ENCODE results near the gene PCNX1. TPM values are rescaled to one million over a fixed set of nuclear protein-coding genes. Genes with fewer than 3 reads are reported as not detected.

The PCNX1 gene
- polyA plus RNA-seq, 3 donors from 2014 or later, result 4.6 to 17.2 (median 4.6) TPM

- Mint-ChIP-seq H3K9me3 (peaks cover 0 to 5% (median 2%) of the 10 kb centered on the region in 6 donors), H3K27ac (peak overlapping the region in 2 of 6 donors; percentile 14 to 38), H3K4me3 (no peak overlapping the region), H3K36me3 (peaks cover 31 to 45% (median 34%) of the 10 kb centered on the region in 3 donors), H3K4me1 (peaks cover 28 to 42% of the 10 kb centered on the region in 2 donors), H3K27me3 (ENCODE audit: low read depth in 3 of 3) (peaks cover 0 to 4% (median 0%) of the 10 kb centered on the region in 3 donors)
- DNase-seq, result no peak
These were observed 162.9 kb downstream of the PCNX1 start for GRCh38 chr14:71070169-71070568.

DNA sequence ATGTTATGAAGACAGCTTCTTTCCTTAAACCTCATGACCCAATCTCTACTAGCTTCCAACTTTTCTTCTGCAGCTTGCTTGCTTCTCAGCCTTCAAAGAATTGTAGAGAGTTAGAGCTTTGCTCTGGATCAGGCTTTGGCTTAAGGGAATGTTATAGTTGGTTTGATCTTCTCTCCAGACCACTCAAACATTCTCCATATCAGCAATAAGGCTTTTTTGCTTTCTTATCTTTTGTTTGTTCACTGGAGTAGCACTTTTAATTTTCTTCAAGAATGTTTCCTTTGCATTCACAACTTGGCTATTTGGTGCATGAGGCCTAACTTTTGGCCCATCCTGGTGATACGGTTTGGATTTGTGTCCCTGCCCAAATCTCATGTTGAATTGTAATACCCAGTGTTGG, 163.8 kb downstream of the PCNX1 start:
- Mint-ChIP-seq H3K36me3 (peaks cover 26 to 39% (median 31%) of the 10 kb centered on the region in 3 donors), H3K27ac (peak overlapping the region in 4 of 6 donors; percentile 1 to 73 (median 6)), H3K4me1 (peaks cover 27 to 41% of the 10 kb centered on the region in 2 donors), H3K4me3 (no peak overlapping the region), H3K9me3 (peaks cover 0 to 3% (median 0%) of the 10 kb centered on the region in 6 donors), H3K27me3 (ENCODE audit: low read depth in 3 of 3) (peaks cover 0 to 2% (median under 1%) of the 10 kb centered on the region in 3 donors)
- no peak for DNase-seq

DNA sequence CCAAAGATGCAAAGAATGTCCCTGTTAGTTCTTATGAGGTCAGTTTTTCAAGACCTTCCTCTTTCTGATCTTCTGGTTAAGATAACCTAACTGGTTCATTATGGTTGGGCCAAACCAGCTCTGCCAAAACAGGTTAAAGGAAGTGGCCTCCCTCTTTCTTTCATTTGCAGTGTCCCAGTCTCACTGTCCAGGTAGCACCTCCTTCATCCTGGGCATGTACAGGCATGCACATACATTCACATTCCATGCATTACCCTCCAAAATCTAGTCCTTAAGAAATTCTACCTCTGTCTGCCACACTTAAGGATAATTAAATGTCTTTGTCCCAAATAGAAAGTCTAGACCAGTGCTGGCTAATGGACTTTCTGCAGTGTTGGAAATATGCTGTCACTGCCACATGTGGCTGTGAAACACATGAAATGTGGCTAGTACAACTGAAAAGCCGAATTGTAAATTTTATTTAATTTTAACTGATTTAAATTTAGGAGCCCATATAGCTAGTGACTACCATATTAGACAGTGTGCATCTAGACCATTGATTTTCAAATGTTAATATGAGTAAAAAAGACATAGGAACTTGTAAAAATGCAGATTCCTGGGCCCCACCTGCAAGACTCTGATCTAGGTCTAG, 169.3 kb downstream of the PCNX1 start:
- no peak for DNase-seq
- H3K4me1 Mint-ChIP-seq, result peaks cover 24 to 30% of the 10 kb centered on the region in 2 donors
- H3K9me3 Mint-ChIP-seq, result peaks cover 3 to 15% (median 6%) of the 10 kb centered on the region in 6 donors
- H3K36me3 Mint-ChIP-seq, result peaks cover 47 to 65% (median 48%) of the 10 kb centered on the region in 3 donors
- H3K4me3 Mint-ChIP-seq, result no peak overlapping the region
- H3K27ac Mint-ChIP-seq, result no peak overlapping the region
- H3K27me3 Mint-ChIP-seq (ENCODE audit: low read depth in 3 of 3), result peaks cover 0 to 2% (median 2%) of the 10 kb centered on the region in 3 donors

- Mint-ChIP-seq H3K4me3 (no peak overlapping the region), H3K36me3 (peaks cover 42 to 69% (median 57%) of the 10 kb centered on the region in 3 donors), H3K9me3 (peaks cover 3 to 15% (median 6%) of the 10 kb centered on the region in 6 donors), H3K27ac (peak overlapping the region in 1 of 6 donors; percentile 1), H3K27me3 (ENCODE audit: low read depth in 3 of 3) (peaks cover 0 to 2% (median 2%) of the 10 kb centered on the region in 3 donors), H3K4me1 (peaks cover 32 to 43% of the 10 kb centered on the region in 2 donors)
- DNase-seq, result no peak
These were observed 171.2 kb downstream of the PCNX1 start for GRCh38 chr14:71078500-71078899.

GRCh38 chr14:71086567-71086966, 179.3 kb downstream of the PCNX1 start:
- Mint-ChIP-seq H3K27me3 (ENCODE audit: low read depth in 3 of 3) (peaks cover 0 to 2% (median 0%) of the 10 kb centered on the region in 3 donors), H3K4me3 (no peak overlapping the region), H3K27ac (peak overlapping the region in 2 of 6 donors; percentile 13 to 41), H3K4me1 (peaks cover 16 to 29% of the 10 kb centered on the region in 2 donors), H3K36me3 (peaks cover 5 to 48% (median 10%) of the 10 kb centered on the region in 3 donors), H3K9me3 (no peaks in the 10 kb centered on the region)
- DNase-seq, result no peak

- H3K27ac Mint-ChIP-seq, result peak overlapping the region in 1 of 6 donors; percentile 34
- H3K9me3 Mint-ChIP-seq, result no peaks in the 10 kb centered on the region
- peaks cover 4 to 9% of the 10 kb centered on the region in 2 donors for H3K4me1 Mint-ChIP-seq
- H3K36me3 Mint-ChIP-seq, result peaks cover 3 to 67% (median 19%) of the 10 kb centered on the region in 3 donors
- H3K4me3 Mint-ChIP-seq, result no peak overlapping the region
- peaks cover 0 to 4% (median 0%) of the 10 kb centered on the region in 3 donors for H3K27me3 Mint-ChIP-seq (ENCODE audit: low read depth in 3 of 3)
- no peak for DNase-seq
These were observed 182.7 kb downstream of the PCNX1 start for GRCh38 chr14:71089971-71090370.

DNA sequence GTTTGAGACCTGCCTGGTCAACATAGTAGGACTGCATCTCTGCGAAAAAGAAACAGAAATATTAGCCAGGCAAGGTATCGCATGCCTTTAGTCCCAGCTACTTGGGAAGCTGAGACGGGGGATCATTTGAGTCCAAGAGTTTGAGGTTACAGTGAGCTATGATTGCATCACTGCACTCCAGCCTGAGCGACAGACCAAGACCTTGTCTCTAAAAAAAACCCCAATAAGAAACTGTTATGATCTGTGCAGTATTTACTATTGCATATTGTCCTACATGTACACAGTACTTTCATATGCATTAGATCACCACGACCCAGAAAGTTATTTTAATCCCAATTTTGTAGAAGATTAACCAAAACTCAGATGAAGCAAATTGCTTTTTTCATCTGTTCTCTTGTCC, 187.5 kb downstream of the PCNX1 start:
- peaks cover 0 to 3% (median 2%) of the 10 kb centered on the region in 3 donors for H3K27me3 Mint-ChIP-seq (ENCODE audit: low read depth in 3 of 3)
- peaks cover 22 to 32% of the 10 kb centered on the region in 2 donors for H3K4me1 Mint-ChIP-seq
- H3K9me3 Mint-ChIP-seq, result no peaks in the 10 kb centered on the region
- peaks cover 7 to 54% (median 20%) of the 10 kb centered on the region in 3 donors for H3K36me3 Mint-ChIP-seq
- H3K4me3 Mint-ChIP-seq, result no peak overlapping the region
- H3K27ac Mint-ChIP-seq, result no peak overlapping the region
- DNase-seq, result no peak

GRCh38 chr14:71096947-71097346, 189.7 kb downstream of the PCNX1 start:
- Mint-ChIP-seq H3K4me3 (no peak overlapping the region), H3K27me3 (ENCODE audit: low read depth in 3 of 3) (peaks cover 1 to 3% (median 2%) of the 10 kb centered on the region in 3 donors), H3K9me3 (no peaks in the 10 kb centered on the region), H3K4me1 (peaks cover 29 to 38% of the 10 kb centered on the region in 2 donors), H3K27ac (no peak overlapping the region), H3K36me3 (peaks cover 5 to 37% (median 17%) of the 10 kb centered on the region in 3 donors)
- DNase-seq, result no peak

DNA sequence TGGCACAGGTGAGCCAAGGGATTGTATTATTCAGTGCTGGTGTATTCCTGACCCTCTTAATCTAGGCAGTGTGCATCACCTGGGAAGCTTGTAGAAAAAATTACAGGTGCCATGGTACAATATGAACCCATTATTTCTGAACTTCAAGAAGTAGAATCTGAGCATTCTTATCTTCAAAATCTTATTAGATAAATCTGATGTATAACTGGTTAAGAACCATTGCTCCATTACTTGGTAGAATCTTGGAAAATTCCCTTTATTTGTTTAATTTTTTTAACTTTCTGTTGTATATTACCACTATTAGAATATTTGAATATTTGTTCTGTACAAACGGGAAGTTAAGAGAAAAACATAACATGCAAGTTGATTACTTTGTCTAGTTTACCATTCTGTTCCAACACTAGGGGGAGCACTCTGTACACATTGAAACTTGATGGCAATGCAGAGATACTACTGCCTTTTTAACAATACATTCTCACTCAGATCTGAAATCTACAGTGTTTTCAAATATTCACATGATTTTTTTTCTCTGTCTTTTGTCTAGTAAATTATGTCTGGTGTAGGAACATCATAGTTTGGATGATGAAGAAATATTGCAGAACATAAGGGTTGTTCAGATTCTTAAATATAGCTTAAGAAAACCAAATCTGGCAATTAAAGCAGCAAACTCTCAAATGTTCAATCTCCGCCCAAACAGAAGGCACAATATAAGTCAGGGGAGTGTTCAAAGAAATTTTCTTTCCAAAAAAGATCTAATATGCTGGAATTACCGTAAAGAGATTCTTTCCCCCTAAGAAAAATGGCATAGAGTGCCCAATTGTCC, 196.6 kb downstream of the PCNX1 start:
- DNase-seq, result peak; percentile 26 to 39 (median 38)

DNA sequence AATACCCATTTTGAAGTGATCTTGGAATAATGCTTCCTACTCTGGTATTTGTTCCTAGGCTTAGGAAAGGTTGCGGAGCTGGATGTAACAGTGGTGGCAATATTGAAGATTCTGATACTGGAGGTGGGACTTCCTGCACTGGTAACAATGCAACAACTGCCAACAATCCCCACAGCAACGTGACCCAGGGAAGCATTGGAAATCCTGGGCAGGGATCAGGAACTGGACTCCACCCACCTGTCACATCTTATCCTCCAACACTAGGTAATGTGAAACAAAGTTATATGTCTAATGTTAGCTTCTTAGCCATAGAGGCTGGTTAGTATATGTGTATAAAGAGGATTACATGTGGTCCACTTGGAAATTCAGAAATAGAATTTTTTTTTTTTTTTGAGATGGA, 197.9 kb downstream of the PCNX1 start:
- Mint-ChIP-seq H3K4me3 (no peak overlapping the region), H3K27me3 (ENCODE audit: low read depth in 3 of 3) (peaks cover 0 to 2% (median 1%) of the 10 kb centered on the region in 3 donors), H3K4me1 (peaks cover 6% of the 10 kb centered on the region in 2 donors), H3K27ac (no peak overlapping the region), H3K9me3 (no peaks in the 10 kb centered on the region), H3K36me3 (peaks cover 22 to 44% (median 35%) of the 10 kb centered on the region in 3 donors)
- DNase-seq, result no peak

More for the DNA sequence above, 196.6 kb downstream of the PCNX1 start:
- Mint-ChIP-seq H3K36me3 (peaks cover 12 to 32% (median 26%) of the 10 kb centered on the region in 3 donors), H3K4me3 (no peak overlapping the region), H3K9me3 (no peaks in the 10 kb centered on the region), H3K27ac (peak overlapping the region in 1 of 6 donors; percentile 8), H3K4me1 (peaks cover 14 to 16% of the 10 kb centered on the region in 2 donors), H3K27me3 (ENCODE audit: low read depth in 3 of 3) (peaks cover 0 to 2% (median 1%) of the 10 kb centered on the region in 3 donors)

DNA sequence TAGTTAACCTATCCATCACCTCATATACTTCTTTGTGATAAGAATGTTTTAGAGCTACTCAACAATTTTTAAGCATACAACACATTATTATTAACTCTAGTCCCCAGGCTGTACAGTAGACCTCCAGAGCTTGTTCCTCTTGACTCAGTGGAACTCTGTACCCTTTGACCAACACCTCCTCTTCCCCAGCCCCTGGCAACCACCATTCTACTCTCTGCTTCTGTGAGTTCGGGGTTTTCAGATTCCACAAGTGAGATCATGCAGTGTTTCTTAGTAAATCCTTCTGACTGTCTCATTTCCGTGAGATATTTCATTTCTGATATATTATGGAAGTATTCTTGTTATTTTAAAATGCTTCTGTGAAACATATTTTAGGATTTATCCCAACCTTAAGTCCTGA, 200.7 kb downstream of the PCNX1 start:
- H3K9me3 Mint-ChIP-seq, result no peaks in the 10 kb centered on the region
- peak overlapping the region in 1 of 6 donors; percentile 18 for H3K27ac Mint-ChIP-seq
- no peak for DNase-seq
- peaks cover 2 to 4% of the 10 kb centered on the region in 2 donors for H3K4me1 Mint-ChIP-seq
- H3K4me3 Mint-ChIP-seq, result no peak overlapping the region
- H3K36me3 Mint-ChIP-seq, result peaks cover 32 to 54% (median 44%) of the 10 kb centered on the region in 3 donors
- peaks cover 0 to 2% (median 0%) of the 10 kb centered on the region in 3 donors for H3K27me3 Mint-ChIP-seq (ENCODE audit: low read depth in 3 of 3)

GRCh38 chr14:71108398-71109119, 201.3 kb downstream of the PCNX1 start:
- no peak for DNase-seq
- Mint-ChIP-seq H3K27me3 (ENCODE audit: low read depth in 3 of 3) (no peaks in the 10 kb centered on the region), H3K4me3 (no peak overlapping the region), H3K4me1 (peaks cover 1 to 4% of the 10 kb centered on the region in 2 donors), H3K9me3 (no peaks in the 10 kb centered on the region), H3K36me3 (peaks cover 32 to 51% (median 40%) of the 10 kb centered on the region in 3 donors), H3K27ac (no peak overlapping the region)

DNA sequence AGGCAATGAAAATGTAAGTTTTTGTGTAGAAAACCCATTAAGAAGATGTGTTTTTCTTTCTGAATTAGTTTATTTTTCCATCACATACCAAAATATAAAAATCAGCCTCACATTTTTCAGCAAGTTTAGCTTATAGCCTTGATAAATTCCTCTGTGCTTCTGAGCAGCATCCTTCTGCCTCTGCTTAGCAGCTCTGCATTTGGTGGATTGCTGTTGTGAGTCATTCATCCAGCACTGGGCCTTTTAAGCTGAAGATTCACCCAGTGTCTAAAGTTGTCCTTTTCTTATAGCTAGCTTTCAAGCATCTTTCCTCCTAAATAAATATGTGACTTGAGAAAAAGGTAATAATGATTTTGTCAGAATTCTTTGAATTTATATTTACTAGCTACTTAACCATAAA, 206.1 kb downstream of the PCNX1 start:
- H3K9me3 Mint-ChIP-seq, result no peaks in the 10 kb centered on the region
- peaks cover 24 to 41% (median 31%) of the 10 kb centered on the region in 3 donors for H3K36me3 Mint-ChIP-seq
- H3K4me3 Mint-ChIP-seq, result no peak overlapping the region
- no peak for DNase-seq
- H3K4me1 Mint-ChIP-seq, result no peaks in the 10 kb centered on the region
- H3K27me3 Mint-ChIP-seq (ENCODE audit: low read depth in 3 of 3), result peaks cover 0 to 2% (median 0%) of the 10 kb centered on the region in 3 donors
- peak overlapping the region in 1 of 6 donors; percentile 45 for H3K27ac Mint-ChIP-seq
